Mesothelial cell of epicardium (in vitro differentiated cells): ENCODE measurements around the gene ANGPTL1. TPM values are rescaled to one million over a fixed set of nuclear protein-coding genes. Genes with fewer than 3 reads are reported as not detected.

Experiments used
- total RNA-seq: library from RNA; stranded (reverse); gene quantifications from 3 replicates; pipeline ENCODE4 v1.2.1, GENCODE V29; 2021

The ANGPTL1 gene
- total RNA-seq, 1 donor from 2014 or later = 0.67 TPM

Other genes with a start within 250 kb of the ANGPTL1 start
- 45.3 to 51.6 TPM (median 50.9 TPM) in 3 replicates for gene RALGPS2, start 145.8 kb downstream of the ANGPTL1 start, total RNA-seq
- 49.5 to 56.8 TPM (median 52.2 TPM) in 3 replicates for gene FAM20B, start 154.8 kb upstream of the ANGPTL1 start, total RNA-seq
- 16.5 to 18.3 TPM (median 17.3 TPM) in 3 replicates for gene TOR3A, start 211.0 kb upstream of the ANGPTL1 start, total RNA-seq